ENCODE results near the gene C10orf71.

C10orf71 gene

GRCh38 chr10:49296382-49296781 lies 2.6 kb upstream of the C10orf71 start:
- no peak for TF ChIP-seq TCF12 (IDR thresholded peaks at IDR 0.05; ENCODE audit: low read depth)

DNA sequence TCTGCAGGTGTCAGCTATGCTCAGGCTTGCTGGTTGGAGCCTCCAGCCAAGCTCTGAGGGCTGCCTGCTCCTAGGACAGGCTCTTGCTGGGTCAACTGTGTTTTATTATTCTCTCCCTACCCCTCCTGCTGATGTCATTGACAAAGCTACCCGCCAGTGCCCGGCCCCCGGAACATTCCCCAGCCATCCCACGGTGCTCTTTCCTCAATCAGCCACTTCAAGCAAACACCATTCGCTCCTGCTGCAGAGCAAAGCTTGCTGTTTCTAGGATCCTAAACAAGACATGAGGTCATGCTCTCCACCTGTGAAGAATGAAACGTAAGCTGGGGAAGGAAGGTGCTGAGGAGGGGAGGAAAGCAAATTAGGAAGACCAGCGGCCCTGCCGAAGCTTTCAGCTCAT lies 2.1 kb upstream of the C10orf71 start:
- TF ChIP-seq TAF1 (IDR thresholded peaks at IDR 0.05; ENCODE audit: low read depth), result no peak

DNA sequence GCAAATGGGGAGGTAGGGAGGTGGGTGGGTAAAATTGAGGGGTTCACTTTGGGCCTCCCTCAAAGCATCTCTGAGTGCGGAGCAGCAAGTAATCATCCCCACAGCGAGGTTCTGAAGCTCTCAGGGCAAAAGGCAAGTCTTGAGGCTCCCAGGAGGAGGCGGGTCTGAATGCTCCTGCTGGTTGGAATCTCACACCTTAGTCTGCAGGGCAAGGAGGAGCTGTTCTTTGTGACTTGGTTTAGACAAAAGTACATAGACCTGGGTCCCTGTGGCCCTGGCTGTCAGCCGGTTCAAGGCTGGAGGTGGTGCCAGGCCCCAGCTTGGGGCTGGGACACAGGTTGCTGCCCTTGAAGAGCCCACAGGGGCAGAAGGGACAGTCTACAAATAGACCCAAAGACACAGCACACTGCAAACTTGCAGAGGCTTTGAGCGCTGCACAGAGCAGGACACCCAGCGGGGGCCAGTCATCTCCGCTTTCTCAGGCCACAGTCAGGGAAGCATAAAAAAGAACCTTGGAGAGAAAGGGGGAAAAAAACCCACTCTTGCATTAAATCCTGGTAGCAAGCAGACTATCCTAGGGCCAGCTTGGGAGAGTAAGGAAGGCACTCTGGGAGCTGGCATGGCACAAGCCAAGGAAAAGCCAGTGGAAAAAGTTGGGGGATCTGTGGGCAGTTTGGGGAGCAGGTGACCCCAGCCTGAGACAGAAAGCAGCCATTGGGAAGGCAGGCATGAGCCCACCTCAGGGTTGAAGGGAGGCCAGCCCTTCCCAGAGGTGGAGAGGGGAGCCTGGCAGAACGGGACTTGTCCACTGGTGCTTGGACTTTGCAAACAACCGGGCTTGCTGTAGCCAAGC lies 926 bp upstream of the C10orf71 start:
- no peak for TF ChIP-seq EP300 (IDR thresholded peaks at IDR 0.05; ENCODE audit: borderline replicate concordance)
- TF ChIP-seq TEAD4 (IDR thresholded peaks at IDR 0.05), result no peak
- no peak for TF ChIP-seq NFIC (IDR thresholded peaks at IDR 0.05)
- TF ChIP-seq USF1 (IDR thresholded peaks at IDR 0.05), result no peak
- no peak for TF ChIP-seq TAF1 (IDR thresholded peaks at IDR 0.05; ENCODE audit: low read depth)
- TF ChIP-seq EGR1 (IDR thresholded peaks at IDR 0.05), result no peak
- TF ChIP-seq TCF12 (IDR thresholded peaks at IDR 0.05; ENCODE audit: low read depth), result no peak
- TF ChIP-seq REST (IDR thresholded peaks at IDR 0.05; ENCODE audit: low read depth), result no peak
- TF ChIP-seq, protein P1, sequence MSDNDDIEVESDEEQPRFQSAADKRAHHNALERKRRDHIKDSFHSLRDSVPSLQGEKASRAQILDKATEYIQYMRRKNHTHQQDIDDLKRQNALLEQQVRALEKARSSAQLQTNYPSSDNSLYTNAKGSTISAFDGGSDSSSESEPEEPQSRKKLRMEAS (IDR thresholded peaks at IDR 0.05), result no peak
- no peak for TF ChIP-seq FOXM1 (IDR thresholded peaks at IDR 0.05; ENCODE audit: borderline replicate concordance, low read depth)
- TF ChIP-seq RAD21 (IDR thresholded peaks at IDR 0.05; ENCODE audit: low read depth), result no peak
- TF ChIP-seq CREB1 (IDR thresholded peaks at IDR 0.05; ENCODE audit: low read depth), result no peak
- no peak for TF ChIP-seq ZBTB7A (IDR thresholded peaks at IDR 0.05; ENCODE audit: low read depth)
- no peak for TF ChIP-seq CEBPB (IDR thresholded peaks at IDR 0.05)
- TF ChIP-seq YY1 (IDR thresholded peaks at IDR 0.05; ENCODE audit: low read depth), result no peak

DNA sequence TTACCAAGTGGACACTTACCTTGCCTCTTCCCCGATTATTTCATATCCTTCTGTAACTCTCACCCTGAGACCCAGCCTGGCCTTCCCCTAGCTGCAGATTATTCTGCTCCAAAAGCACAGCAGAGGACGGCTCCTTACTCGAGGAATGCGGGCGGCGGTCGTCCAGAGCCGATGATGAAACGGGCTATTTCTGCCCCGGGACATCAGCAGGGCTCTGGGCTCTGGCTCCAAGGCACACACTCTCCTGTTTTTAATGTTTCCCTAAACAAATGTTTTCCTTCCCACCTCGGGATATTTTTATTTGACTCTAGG lies 343 bp upstream of the C10orf71 start:
- no peak for TF ChIP-seq FOXM1 (IDR thresholded peaks at IDR 0.05; ENCODE audit: borderline replicate concordance, low read depth)
- TF ChIP-seq, protein P1 (IDR thresholded peaks at IDR 0.05), result no peak
- no peak for TF ChIP-seq NFIC (IDR thresholded peaks at IDR 0.05)
- no peak for TF ChIP-seq TCF12 (IDR thresholded peaks at IDR 0.05; ENCODE audit: low read depth)
- TF ChIP-seq CEBPB (IDR thresholded peaks at IDR 0.05), result no peak
- TF ChIP-seq USF1 (IDR thresholded peaks at IDR 0.05), result no peak
- no peak for TF ChIP-seq CREB1 (IDR thresholded peaks at IDR 0.05; ENCODE audit: low read depth)
- TF ChIP-seq REST (IDR thresholded peaks at IDR 0.05; ENCODE audit: low read depth), result no peak
- no peak for TF ChIP-seq TEAD4 (IDR thresholded peaks at IDR 0.05)

GRCh38 chr10:49299816-49300139 lies 808 bp downstream of the C10orf71 start:
- TF ChIP-seq FOXM1 (IDR thresholded peaks at IDR 0.05; ENCODE audit: borderline replicate concordance, low read depth) (no peak), TAF1 (IDR thresholded peaks at IDR 0.05; ENCODE audit: low read depth) (no peak), NFIC (IDR thresholded peaks at IDR 0.05) (no peak), CEBPB (IDR thresholded peaks at IDR 0.05) (no peak), TCF12 (IDR thresholded peaks at IDR 0.05; ENCODE audit: low read depth) (no peak), TEAD4 (IDR thresholded peaks at IDR 0.05) (no peak), USF1 (IDR thresholded peaks at IDR 0.05) (no peak), EGR1 (IDR thresholded peaks at IDR 0.05) (no peak), EP300 (IDR thresholded peaks at IDR 0.05; ENCODE audit: borderline replicate concordance) (no peak), ZBTB7A (IDR thresholded peaks at IDR 0.05; ENCODE audit: low read depth) (no peak), REST (IDR thresholded peaks at IDR 0.05; ENCODE audit: low read depth) (no peak), RAD21 (IDR thresholded peaks at IDR 0.05; ENCODE audit: low read depth) (no peak), YY1 (IDR thresholded peaks at IDR 0.05; ENCODE audit: low read depth) (no peak), CREB1 (IDR thresholded peaks at IDR 0.05; ENCODE audit: low read depth) (no peak)
- TF ChIP-seq, protein P1 (IDR thresholded peaks at IDR 0.05), result no peak
